ENCODE results near the gene KCNS1.

- TF ChIP-seq POLR2AphosphoS5 (IDR thresholded peaks at IDR 0.05) (no peak), CTCF (IDR thresholded peaks at IDR 0.05) (no peak)
Measured at GRCh38 chr20:45149062-45149461, 48.1 kb upstream of the KCNS1 start.

Measured in suprapubic skin (tissue), 3 donors.